Left colon (tissue), 2 donors: ENCODE results near the gene IL17F. TPM values are rescaled to one million over a fixed set of nuclear protein-coding genes. Genes with fewer than 3 reads are reported as not detected.

ENCODE experiments used
- ATAC-seq: fragments of 200-7000 bp; cut with Tn5 transposase; one replicate; pipeline ENCODE4 v1.9.1; 2020; ENCODE audit warnings: mild to moderate bottlenecking, moderate library complexity
- DNase-seq, 2 donors: peaks; one replicate each; pipeline ENCODE4 v3.0.0-alpha.2; 2020
- intact Hi-C, 2 donors: fragments of 100-400 bp; cut with DNase I in 1 of 2; cut with micrococcal nuclease in 1 of 2; formaldehyde crosslinking; loops; one replicate each; pipeline versions ENCODE4 v1.11.2 to v1.14.0; 2022; cut with DNase I, micrococcal nuclease
- long read RNA-seq: library from polyadenylated mRNA; unstranded; transcript quantifications from one replicate; pipeline ENCODE4 v2.0.0, GENCODE V29; 2021
- total RNA-seq, 2 donors: library from RNA; stranded (reverse); fragmentation: NEBNext Ultra II Directional; extraction: Animal tissue kit (Norgen Biotek cat#: 25700); gene quantifications; one replicate each; pipeline ENCODE4 v1.2.1, GENCODE V29; 2021
- donor health status: DM: no; HTN: no; CAD: no.
- donor health status: DM: yes; HTN: yes; CAD: no.

The IL17F gene
- total RNA-seq, result not detected
- long read RNA-seq, result 0 reads

DNA sequence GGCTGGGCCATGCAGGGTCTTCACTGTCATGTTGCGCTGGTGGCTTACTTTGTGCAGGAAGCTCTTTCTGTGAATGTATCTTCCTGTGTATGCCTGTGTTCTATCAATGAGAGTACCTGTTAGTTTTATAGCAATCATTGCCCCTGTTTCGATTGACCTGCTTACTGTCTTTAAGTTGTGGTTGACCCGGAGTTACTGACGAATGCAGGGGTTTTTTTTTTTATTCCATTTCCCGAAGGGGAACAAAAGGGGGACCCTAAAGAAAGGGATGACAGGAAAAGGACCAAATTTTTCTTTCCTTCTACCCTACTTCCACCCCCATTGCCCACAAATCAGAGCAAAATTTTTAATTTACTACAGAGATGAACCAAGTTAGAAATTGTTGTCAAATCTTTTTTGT lies at the start of gene IL17F:
Gene IL17F (minus strand): TSS at position 101 of the 400 bp plus-strand sequence. CDS start 71 bp downstream, at position 30.
- intact Hi-C loops, result no loop called here
- no peak for ATAC-seq
- DNase-seq, result no peak

DNA sequence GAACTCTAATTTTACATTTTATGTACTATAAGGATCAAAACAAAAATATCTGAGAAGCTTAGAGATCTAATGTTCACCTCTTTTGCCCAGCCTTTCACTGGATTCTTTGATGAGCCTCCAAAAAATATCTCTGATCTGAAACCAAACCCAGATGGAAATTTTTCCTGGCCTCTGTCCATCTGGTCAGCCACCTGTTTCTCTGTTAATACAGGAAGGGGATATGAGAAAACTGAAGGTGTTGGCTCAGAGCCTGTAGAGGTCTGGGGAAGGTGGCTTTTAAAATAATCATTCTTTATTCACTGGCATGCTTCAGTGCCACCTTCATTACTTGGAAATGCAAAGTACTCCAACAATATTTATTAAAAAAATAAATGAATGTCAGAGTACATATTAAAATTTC lies 48.8 kb upstream of the IL17F start:
- ATAC-seq, result no peak
- intact Hi-C loops, result loop anchor here in 1 of 2 donors (10.0 kb wide), 1 partner anchor 62 kb away; no protein-coding TSS in a partner anchor

DNA sequence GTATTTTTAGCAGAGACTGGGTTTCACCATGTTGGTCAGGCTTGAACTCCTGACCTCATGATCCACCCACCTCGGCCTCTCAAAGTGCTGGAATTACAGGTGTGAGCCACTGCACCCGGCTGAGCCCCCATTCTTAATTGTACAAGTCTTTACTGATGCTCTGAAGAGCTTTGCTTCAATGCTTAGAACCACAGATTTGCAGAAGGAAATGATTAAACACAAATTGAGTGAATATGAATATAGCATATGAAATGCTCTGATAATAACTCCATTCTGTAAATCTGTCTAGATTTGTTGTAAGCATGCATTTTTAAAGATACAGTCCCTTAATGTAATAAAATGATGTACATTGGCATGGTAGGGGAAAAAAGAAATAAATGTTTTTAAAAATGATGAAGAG lies 44.5 kb upstream of the IL17F start:
- intact Hi-C loops, result loop anchor here in 1 of 2 donors (5.0 to 10.0 kb wide), 2 partner anchors 113 to 376 kb away; no protein-coding TSS in a partner anchor
- ATAC-seq (no peak), DNase-seq (no peak)

More for the DNA sequence above, 48.8 kb upstream of the IL17F start:
- DNase-seq, result no peak

DNA sequence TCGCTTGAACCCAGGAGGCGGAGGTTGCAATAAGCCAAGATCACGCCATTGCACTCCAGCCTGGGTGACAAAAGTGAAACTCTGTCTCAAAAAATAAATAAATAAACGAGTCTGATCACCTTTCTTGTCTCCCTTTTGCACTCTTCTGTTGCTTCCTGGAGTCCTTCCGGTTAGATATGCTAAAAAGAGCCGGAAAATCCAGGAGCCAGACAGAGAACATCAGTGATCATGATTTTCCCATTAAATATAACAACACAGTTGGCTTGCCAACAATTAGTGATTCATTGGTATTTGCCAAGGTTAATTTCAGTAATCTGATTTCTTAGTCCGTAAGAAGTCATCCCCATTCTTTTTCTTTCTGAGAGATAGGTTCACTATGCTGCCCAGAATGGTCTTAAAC lies 43.9 kb upstream of the IL17F start:
- DNase-seq (no peak), ATAC-seq (no peak)
- intact Hi-C loops, result loop anchor here in 1 of 2 donors (5.0 to 10.0 kb wide), 2 partner anchors 114 to 377 kb away; no protein-coding TSS in a partner anchor

DNA sequence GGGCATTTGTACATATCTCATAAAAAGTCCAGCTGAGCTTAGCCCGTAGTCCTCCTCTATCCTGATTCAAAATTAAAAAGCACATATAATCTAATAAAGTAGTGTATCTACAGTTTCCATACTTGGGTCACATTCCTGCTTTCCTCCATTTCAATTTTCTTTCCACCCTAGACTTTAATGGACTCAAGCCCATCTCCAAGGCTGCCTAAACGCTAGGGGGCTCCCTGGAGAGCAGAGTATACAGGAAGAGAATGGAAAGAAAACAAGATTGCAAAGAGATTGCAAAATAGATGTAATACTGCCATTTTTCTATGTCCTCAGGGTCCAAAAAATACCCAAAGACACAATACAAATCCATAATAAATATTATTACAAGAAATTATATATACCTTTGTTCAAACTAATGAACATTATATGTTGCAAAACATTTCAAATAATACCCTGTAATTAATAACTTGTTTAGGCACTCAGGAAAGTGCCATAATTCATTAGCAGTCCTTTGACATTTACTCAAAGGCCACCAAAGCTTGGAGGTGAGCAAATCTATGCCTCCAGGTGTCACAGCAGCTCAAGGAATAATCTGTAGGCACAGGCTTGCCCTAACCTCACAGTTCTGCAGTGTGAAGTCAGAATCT lies 42.6 kb upstream of the IL17F start:
- intact Hi-C loops, result loop anchor here in 1 of 2 donors (5.0 to 10.0 kb wide), 2 partner anchors 115 to 378 kb away; no protein-coding TSS in a partner anchor
- ATAC-seq (peak; percentile 30), DNase-seq (peak; percentile 74 to 85)

DNA sequence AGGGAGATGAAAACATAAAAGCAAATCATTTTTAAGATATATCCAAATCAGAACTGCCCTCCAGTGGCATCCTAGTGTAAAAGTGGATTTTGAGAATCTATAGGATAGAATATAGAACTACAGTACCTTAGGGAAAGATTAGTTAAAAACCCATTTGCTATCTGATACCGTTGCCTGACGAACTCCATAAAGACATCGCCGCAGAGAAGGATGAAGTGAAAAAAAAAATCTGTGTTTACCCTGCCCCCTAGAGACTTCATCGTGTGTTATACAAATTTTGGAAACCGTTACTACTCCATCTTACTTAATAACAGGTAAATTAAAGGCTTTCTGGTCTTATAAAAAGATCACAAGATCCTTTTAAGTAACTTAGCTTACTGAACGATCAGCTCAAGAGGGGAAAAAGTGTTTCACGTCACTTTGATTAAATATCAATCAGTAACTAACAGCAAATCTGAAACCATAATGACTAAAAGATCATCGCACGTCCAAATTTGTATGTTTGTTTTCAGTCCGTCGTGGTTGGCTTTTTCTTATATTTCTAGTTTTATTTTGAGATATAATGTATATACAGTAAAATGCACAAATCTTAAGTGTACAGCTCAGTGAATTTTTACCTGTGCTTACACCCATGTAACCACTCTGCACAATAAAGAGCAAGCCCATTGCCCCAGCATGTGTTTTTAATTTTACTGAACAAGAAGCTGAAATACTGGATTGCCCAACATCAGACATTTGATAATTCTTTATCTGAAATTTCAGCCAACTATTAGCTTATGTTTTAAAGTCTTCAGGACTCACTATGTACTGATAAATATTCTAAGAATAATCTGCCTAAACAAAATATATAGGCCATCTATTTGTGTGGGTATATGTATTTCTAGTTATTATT lies 41.1 kb upstream of the IL17F start:
- intact Hi-C loops, result loop anchor here in 1 of 2 donors (5.0 to 10.0 kb wide), 2 partner anchors 117 to 379 kb away; no protein-coding TSS in a partner anchor
- no peak for ATAC-seq
- no peak for DNase-seq

DNA sequence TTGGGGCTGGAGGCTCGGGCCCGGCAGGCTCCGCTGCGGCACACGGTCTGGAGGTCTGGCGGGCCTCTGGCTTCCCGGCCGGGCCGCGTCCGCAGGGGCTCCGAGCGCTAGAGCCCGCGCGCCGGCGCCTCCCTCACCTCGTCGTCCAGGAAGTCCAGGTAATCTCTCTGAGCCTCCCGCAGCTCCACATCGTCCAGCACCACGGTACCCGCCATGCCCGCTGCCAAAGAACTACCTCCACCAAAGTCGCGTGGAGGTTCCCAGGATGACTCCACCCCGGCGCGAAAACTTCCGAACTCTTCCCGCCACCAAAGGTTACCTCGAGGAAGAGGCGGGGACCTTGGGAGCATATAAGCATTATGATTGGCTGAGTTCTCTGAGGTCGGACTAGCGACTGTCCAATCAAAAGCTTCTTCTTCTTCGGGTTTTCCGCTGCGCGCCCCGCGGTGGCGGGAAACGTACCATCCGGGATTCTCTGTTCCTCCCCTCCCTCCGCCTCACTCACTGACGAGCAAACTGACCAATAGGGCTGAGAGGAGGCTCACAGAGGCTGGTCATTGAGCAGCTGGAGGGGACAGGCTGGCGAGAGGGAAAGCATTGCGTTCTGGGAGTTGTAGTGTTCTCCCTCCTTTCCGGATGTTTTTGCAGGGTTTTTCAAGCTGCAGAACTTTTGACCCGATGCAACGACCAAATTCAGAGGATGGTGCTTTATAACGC lies 40.3 kb upstream of the IL17F start, which contains the start of gene MCM3:
Gene MCM3 (minus strand): TSS at position 283 of the 717 bp plus-strand sequence. CDS start 68 bp downstream, at position 215.
- intact Hi-C loops, result loop anchor here in 1 of 2 donors (5.0 to 10.0 kb wide), 2 partner anchors 118 to 380 kb away; no protein-coding TSS in a partner anchor
- ATAC-seq (peak; percentile 95), DNase-seq (peak; percentile 96 to 98)

DNA sequence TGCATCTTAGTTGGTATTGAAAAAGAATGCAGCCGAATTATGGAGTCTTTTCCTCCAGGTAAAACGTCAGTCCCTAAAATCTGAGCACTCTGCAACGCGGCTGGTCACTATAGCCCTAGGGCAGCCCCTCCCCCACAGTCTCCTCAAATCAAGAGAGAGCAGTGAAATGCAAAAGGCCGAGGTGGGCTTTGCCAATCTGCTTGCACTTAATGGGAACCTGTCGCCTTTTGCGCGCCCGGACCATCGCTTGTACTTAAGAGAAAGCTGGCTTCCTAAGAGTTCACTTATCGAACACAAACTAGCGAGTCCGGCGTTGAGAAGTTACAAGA lies 39.8 kb upstream of the IL17F start:
- intact Hi-C loops, result loop anchor here in 1 of 2 donors (10.0 kb wide), 1 partner anchor 381 kb away; no protein-coding TSS in a partner anchor
- DNase-seq (peak; percentile 50 to 73), ATAC-seq (peak; percentile 5)

DNA sequence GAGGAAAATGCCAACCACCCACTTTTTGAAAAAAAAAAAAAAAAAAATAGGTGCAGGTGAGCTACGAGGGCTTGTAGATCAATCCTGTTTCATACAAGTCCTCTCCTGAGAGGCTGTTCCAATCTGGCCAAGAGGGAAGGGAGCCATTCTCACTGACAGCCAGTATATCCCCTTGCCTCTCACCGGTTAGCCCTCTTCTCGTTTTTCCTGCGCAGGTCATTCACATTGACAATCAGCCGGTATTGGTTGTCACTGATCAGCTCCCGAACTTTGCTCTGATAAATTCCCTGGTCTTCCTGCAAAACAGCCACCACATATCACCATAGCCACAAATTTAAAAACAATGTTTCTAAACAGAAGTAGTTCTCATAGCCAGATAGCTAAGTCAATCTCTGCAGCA lies 38.8 kb upstream of the IL17F start:
- no peak for ATAC-seq
- intact Hi-C loops, result loop anchor here in 1 of 2 donors (10.0 kb wide), 1 partner anchor 382 kb away; no protein-coding TSS in a partner anchor
- DNase-seq, result no peak

DNA sequence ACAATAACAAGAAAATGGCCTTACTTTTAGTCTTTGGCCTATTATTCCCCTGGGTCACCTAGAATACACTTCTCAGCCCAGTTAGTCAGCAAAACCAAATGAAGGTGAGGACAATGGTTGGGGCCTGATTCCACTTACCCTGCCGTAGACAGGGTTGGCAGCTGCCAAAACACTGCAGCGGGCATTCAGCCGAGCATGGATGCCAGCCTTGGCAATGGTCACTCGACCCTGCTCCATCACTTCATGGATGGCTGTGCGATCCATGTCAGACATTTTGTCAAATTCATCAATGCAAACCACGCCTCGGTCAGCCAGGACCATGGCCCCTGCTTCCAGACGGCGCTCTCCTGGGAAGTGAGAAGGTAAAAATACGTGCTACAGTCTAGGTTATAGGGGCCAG lies 31.8 kb upstream of the IL17F start:
- intact Hi-C loops, result no loop called here
- ATAC-seq (no peak), DNase-seq (no peak)

DNA sequence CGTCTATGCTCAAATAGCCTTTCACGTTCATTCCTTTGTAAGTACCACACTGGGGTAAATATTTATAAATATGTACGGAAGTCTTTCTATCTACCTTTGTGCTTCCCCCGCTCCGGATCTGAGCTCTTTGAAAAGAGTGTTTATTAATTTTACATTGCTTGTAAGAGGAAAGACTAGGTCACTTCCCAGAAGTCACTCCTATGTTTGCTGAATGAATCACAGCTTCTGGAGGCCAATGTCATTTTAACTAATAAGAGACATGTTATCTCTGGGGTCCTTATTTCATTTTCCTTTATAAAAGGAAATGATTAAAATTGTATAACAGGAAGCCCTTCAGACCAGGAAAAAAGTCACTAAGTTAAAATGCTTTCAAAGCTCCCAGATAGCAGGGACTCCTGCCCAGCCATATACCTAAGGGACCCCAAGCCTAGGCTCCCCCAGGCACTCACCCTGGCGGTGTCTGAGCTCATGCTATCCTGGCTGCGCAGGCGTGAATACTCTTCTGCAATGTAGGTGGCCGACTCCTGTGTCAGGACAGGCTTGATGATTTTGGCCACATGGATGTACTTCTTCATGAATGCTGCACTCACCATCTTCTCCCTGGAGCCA lies 27.7 kb upstream of the IL17F start:
- intact Hi-C loops, result no loop called here
- no peak for DNase-seq
- no peak for ATAC-seq

DNA sequence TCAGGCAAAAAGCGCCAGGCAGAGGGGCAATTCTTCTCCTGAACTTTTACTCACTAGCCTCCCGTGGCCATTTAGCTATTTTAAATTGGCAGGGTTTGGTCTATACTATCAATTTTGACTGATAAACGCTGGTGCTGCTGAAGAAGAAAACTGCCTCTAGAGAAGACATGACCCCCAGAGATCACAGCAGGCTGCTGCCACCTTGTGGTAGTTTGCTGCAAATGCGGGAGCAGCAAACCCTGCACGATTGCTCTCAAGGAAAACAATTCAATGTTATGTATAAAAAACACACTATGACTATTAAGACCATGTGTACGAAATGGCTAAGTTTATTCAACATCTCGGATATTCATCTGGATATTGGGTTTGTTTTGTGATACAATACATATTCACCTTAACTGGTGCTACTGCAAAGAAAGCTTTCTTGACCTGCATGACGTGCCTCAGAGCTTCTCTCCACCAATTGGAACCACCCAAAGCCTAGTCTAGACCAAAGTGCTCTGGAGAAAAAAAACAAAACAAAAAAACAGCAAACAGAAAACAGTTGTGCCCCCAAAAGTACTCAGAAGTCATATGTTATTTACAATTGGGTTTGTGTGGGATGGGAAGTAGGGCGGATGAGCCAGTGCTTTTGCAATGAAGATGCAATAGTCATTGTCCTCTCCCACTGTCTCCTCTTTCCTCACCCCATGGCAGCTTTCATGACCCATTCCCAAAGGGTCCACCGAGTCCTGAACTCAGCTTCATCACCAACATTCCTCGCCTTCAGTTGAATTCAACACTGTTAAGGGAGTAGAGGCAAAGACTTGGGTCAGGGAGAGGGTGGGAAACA lies 19.6 kb upstream of the IL17F start:
- peak; percentile 70 for ATAC-seq
- DNase-seq, result peak; percentile 35 to 55
- intact Hi-C loops, result no loop called here

DNA sequence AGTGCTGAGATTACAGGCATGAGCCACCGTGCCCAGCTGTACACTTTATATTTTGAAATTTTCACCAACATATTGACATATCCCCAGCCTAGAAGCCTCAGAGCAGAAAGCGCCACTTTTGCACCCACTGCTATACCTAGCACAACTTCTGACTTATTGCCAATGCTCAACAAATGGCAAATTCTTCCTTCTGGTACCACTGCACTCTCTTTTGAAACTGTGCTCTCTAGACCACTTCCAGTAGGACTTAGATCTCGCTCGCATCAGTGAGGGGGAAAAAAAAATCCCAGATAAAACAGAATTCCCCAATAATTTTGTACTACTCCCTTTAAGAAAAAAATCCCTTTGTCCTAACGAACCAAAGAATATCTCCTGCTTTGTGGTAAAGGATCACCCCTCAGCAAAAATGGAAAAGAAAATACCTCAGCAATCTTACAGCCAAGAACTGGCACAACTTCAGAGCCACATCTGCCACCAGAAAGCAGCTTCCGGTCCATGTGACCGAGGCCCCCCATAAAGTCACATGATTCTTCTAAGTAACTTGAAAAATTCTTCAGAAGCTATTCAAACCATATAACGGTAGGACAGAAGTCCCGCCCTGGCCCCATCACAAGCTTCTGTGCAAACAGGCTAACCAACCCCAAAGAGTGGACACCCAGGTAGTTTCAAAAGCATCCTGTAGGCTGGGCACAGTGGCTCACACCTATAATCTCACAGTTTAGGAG lies 18.5 kb upstream of the IL17F start:
- intact Hi-C loops, result no loop called here
- ATAC-seq, result no peak
- DNase-seq, result no peak

DNA sequence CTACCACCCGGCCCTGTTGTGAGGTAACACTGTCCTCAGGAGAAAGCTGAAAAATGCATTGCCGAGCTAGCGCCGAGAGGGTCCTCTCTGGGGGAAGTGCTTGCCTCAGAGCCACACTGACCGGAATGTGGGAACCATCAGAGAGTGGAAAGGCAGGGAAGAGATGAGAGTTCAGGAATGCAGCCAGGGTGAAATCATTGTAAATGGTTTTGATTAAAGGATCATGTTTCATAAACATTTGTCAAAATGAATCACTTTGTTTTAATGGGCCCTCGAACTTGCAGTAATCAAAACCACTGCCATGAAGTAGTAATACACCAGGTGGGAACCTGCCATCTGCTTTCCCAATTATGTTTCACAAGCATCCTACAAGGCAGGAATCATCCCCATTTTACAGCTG lies 16.9 kb upstream of the IL17F start:
- ATAC-seq (no peak), DNase-seq (no peak)
- intact Hi-C loops, result no loop called here

DNA sequence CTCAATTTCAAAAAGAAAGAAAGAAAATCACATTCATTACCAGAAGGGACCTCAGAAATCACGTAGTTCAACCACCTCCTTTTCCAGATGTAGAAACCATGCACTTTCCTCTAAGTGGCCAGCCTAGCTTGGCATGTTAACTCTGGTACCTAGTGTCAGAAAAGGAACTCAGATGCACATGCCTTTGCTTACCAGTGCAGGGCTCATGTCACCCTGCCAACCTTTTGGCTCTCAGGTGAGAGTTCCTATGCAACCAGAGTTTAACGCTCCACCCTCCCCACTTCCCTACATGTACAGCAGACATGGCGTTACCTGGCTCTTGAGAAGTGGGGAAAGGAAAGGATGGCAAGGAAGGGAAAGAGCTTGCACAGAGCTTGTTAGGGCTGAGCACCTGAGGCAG lies 16.3 kb upstream of the IL17F start:
- DNase-seq (no peak), ATAC-seq (no peak)
- intact Hi-C loops, result no loop called here

DNA sequence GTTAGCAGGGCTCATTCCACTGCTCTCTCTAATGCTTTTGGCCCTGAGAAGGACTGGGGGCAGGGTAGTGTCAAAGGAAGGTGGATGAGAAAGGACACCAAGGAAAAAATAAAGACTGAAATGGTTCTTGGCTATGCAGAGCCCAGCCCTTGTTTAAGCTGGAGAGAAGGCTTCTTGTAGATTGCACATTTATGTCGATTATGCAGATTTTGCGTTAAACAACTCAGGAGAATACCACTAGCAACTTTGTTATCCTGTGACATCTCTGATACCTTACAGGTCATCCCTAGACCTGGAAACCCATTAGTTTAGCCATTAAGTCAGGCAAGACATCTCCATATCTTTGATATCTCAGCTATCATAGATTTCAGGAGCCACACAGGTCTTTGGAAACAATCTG lies 11.1 kb upstream of the IL17F start:
- intact Hi-C loops, result no loop called here
- DNase-seq (no peak), ATAC-seq (no peak)

DNA sequence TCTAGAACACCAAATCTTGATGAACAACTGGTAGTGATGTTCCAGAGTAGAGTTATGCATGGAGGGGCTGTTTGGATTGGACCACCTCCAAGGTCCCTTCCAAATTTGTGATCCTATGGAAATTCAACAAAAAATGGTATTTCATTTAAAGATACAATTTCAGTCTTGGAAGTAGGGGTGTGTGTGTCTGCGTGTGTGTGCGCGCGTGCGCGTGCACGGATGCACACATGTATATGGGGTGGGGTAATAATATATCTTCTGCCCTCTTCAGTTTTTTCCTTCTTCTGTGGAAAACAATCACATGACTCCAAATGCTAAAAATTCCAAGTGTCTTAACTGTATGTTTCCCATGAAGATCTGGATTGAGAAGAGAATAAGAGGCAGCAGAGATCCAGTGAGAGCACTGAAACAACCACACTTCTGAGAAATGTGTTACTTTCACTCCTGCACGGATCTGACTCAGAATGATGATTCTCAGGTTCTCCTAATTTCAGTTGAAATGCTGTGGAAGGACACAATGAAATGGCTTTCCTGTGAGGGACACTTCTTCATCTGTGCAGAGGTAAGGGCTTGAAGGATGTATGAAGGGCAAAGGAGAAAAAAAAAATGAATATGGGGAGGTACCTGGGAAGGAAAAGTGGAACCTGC lies 10.6 kb upstream of the IL17F start:
- intact Hi-C loops, result no loop called here
- no peak for ATAC-seq
- no peak for DNase-seq
